ENCODE results near the gene USP12. TPM values are rescaled to one million over a fixed set of nuclear protein-coding genes. Genes with fewer than 3 reads are reported as not detected.
"Not testable (repeated sequence)": the region's sequence is repeated elsewhere in the genome, so short reads cannot be mapped to it uniquely, and the experiment has no call there.

Gene USP12
- total RNA-seq, 5 donors from 2014 or later (not counting 1 experiment from before 2014, with no cell fraction given) = 20.9 to 43.6 (median 21.8) TPM

DNA sequence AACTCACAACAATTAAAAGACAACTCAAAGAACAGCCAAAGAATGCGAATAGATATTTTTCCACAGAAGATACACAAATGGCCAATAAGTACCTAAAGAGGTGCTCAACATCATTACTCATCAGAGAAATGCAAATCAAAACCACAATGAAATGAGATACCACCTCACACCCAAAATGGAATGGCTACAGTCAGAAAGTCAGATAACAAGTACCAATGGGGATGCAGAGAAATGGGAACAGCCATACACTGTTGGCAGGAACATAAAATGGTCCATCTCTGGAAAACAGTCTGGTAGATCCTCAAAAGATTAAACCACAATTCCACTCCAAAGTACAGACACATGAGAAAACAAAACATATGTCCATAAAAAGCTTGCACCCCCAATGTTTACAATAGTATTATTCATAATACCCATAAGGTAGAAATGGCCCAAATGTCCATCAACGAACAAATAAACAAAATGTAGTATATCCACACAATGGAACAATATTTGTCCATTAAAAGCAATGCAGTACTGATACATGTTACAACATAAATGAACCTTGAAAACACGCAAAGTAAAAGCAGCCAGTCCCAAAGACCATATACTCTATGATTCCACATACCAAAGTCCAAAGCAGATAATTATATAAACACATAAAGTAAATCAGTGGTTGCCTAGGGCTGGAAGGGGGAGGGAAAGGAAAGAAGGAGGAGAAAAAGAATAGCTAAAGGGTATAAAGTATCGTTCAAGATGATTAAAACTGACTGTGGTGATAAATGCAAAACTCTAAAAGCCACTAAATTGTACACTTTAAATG, 19.6 kb downstream of the USP12 start:
- WGBS (ENCODE audit: insufficient coverage) = 71% methylated on average over 2 of the region's 4 CpGs

DNA sequence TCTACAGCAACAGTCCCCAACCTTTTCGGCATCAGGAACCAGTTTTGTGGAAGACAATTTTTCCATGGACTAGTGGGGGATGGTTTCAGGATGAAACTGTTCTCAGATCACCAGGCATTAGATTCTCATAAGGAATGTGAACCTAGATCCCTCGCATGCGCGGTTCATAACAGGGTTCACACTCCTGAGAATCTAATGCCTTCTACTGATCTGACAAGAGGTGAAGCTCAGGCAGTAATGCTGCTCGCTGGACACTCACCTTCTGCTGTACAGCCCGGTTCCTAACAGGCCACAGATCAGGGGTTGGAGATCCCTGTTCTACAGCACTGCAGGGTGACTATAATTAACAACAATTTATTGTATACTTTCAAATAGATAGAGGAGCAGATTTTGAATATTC, 21.9 kb downstream of the USP12 start:
- no peaks in the 10 kb centered on the region for H3K36me3 ChIP-seq (ENCODE audit: control insufficient read depth in 2 of 2, extremely low read depth in 1 of 2, insufficient read depth in 1 of 2, low read length in 1 of 2)
- no peak overlapping the region for H3K4me3 ChIP-seq (ENCODE audit: control insufficient read depth in 1 of 2, extremely low read depth in 1 of 2, low read length in 1 of 2)
- Mint-ChIP-seq H3K27ac (peak overlapping the region in 1 of 2 donors; percentile 27), H3K36me3 (peaks cover 23% of the 10 kb centered on the region), H3K4me3 (no peak overlapping the region), H3K27me3 (no peaks in the 10 kb centered on the region), H3K4me1 (peaks cover 79 to 84% (median 79%) of the 10 kb centered on the region in 3 donors), H3K9me3 (no peaks in the 10 kb centered on the region)
- H3K27me3 ChIP-seq (replicated peaks in 1 of 2; ENCODE audit: control insufficient read depth in 2 of 2, extremely low read depth in 1 of 2, insufficient read depth in 2 of 2, low read length in 1 of 2) = no peaks in the 10 kb centered on the region
- H3K9me3 ChIP-seq = no peaks in the 10 kb centered on the region
- H3K4me1 ChIP-seq (ENCODE audit: control insufficient read depth in 1 of 2, extremely low read depth in 1 of 2, insufficient read depth in 2 of 2, low read length in 2 of 2) = peaks cover 4 to 8% of the 10 kb centered on the region in 2 experiments
- no peak overlapping the region for H3K27ac ChIP-seq (ENCODE audit: low read length)
- no peak for ATAC-seq (replicated peaks in 1 of 4)
- CTCF ChIA-PET = interaction anchor here in 1 of 2 donors (0.5 kb wide), 1 partner anchor 189 kb away, joined by 4 read pairs; no protein-coding TSS in a partner anchor
- 100% methylated on average over 1 of the region's 6 CpGs for whole genome bisulfite sequencing (ENCODE audit: insufficient coverage)
- POLR2A ChIA-PET = interaction anchor here in 1 of 2 donors (1.0 kb wide), 1 partner anchor 16 kb away, joined by 3 read pairs; no protein-coding TSS in a partner anchor
- DNase-seq = no peak

More for the DNA sequence above, 19.6 kb downstream of the USP12 start:
- H3K4me3 Mint-ChIP-seq = peak overlapping the region in 1 of 3 donors; percentile 15
- DNase-seq (no peak), ATAC-seq (replicated peaks in 1 of 4) (no peak)
- POLR2A ChIA-PET = interaction anchor here in 1 of 2 donors (0.6 kb wide), 1 partner anchor 45 kb away, joined by 3 read pairs; no protein-coding TSS in a partner anchor
- H3K9me3 Mint-ChIP-seq = peaks cover 0 to 9% (median 5%) of the 10 kb centered on the region in 3 donors
- H3K27me3 Mint-ChIP-seq = no peaks in the 10 kb centered on the region
- H3K4me1 Mint-ChIP-seq = peaks cover 65 to 73% (median 72%) of the 10 kb centered on the region in 3 donors
- no peaks in the 10 kb centered on the region for H3K9me3 ChIP-seq
- H3K36me3 ChIP-seq (ENCODE audit: control insufficient read depth in 2 of 2, extremely low read depth in 1 of 2, insufficient read depth in 1 of 2, low read length in 1 of 2) = no peaks in the 10 kb centered on the region
- peaks cover 4 to 5% of the 10 kb centered on the region in 2 experiments for H3K4me1 ChIP-seq (ENCODE audit: control insufficient read depth in 1 of 2, extremely low read depth in 1 of 2, insufficient read depth in 2 of 2, low read length in 2 of 2)
- H3K27me3 ChIP-seq (replicated peaks in 1 of 2; ENCODE audit: control insufficient read depth in 2 of 2, extremely low read depth in 1 of 2, insufficient read depth in 2 of 2, low read length in 1 of 2) = no peaks in the 10 kb centered on the region
- H3K4me3 ChIP-seq (ENCODE audit: control insufficient read depth in 1 of 2, extremely low read depth in 1 of 2, low read length in 1 of 2) = no peak overlapping the region
- no peak overlapping the region for H3K27ac ChIP-seq (ENCODE audit: low read length)
- H3K36me3 Mint-ChIP-seq = peaks cover 30% of the 10 kb centered on the region
- CTCF ChIA-PET = interaction anchor here in 1 of 2 donors (0.7 kb wide), 1 partner anchor 103 kb away, joined by 5 read pairs; no protein-coding TSS in a partner anchor
- H3K27ac Mint-ChIP-seq = no peak overlapping the region

DNA sequence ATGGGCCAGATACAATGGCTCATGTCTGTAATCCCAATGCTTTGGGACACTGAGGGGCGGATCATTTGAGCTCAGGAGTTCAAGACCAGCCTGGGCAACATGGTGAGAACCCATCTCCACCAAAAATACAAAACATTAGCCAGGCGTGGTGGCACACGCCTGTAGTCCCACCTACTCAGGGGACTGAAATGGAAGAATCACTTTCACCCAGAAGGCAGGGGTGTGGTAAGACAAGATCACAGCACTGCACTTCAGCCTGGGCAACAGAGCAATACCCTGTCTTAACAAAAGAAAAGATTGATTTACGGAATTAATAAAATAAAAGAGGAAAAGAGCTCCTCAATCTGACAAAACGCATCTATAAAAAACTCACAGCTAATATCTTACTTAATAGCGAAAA, 22.7 kb downstream of the USP12 start:
- Histone ChIP-seq H3K27ac (ENCODE audit: low read length) (no peak overlapping the region), H3K9me3 (no peaks in the 10 kb centered on the region), H3K4me1 (ENCODE audit: control insufficient read depth in 1 of 2, extremely low read depth in 1 of 2, insufficient read depth in 2 of 2, low read length in 2 of 2) (peaks cover 4 to 8% of the 10 kb centered on the region in 2 experiments), H3K4me3 (ENCODE audit: control insufficient read depth in 1 of 2, extremely low read depth in 1 of 2, low read length in 1 of 2) (no peak overlapping the region), H3K27me3 (replicated peaks in 1 of 2; ENCODE audit: control insufficient read depth in 2 of 2, extremely low read depth in 1 of 2, insufficient read depth in 2 of 2, low read length in 1 of 2) (no peaks in the 10 kb centered on the region), H3K36me3 (ENCODE audit: control insufficient read depth in 2 of 2, extremely low read depth in 1 of 2, insufficient read depth in 1 of 2, low read length in 1 of 2) (no peaks in the 10 kb centered on the region)
- WGBS (ENCODE audit: insufficient coverage) = no CpG with 5 or more reads among the region's 6 CpGs
- no peak overlapping the region for H3K27ac Mint-ChIP-seq
- peaks cover 73 to 77% (median 76%) of the 10 kb centered on the region in 3 donors for H3K4me1 Mint-ChIP-seq
- H3K4me3 Mint-ChIP-seq = no peak overlapping the region
- POLR2A ChIA-PET = interaction anchor here in 1 of 2 donors (1.0 kb wide), 1 partner anchor 17 kb away, joined by 3 read pairs; no protein-coding TSS in a partner anchor
- H3K36me3 Mint-ChIP-seq = peaks cover 17% of the 10 kb centered on the region
- no peak for ATAC-seq (replicated peaks in 1 of 4)
- DNase-seq = no peak
- no peaks in the 10 kb centered on the region for H3K9me3 Mint-ChIP-seq
- no peaks in the 10 kb centered on the region for H3K27me3 Mint-ChIP-seq
- CTCF ChIA-PET = no interaction called here

DNA sequence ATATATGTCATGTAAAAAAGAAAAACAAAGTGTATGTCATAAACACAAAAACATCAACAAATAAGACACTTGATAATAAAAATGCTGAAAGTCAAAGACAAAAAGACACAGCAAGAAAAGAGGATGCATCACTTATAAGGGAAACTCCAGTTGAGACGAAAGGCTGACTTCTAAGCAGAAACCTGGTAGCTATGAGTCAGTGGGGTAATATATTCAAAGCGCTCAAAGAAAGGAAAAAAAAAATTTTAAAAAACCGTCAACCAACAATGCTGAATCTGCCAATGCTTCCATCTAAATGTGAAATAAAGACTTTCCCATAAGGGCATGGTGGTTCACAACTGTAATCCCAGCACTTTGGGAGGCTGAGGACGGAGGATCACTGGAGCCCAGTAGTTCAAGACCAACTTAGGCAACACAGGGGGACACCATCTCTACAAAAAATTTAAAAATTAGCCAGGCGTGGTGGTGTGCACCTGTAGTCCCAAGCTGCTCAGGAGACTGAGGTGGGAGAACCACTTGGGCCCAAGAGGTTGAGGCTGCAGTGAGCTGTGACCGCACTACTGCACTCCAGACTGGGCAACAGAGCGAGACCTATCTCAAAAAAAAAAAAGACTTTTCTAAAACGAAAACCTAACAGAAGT, 24.0 kb downstream of the USP12 start:
- peak overlapping the region; percentile 52 to 55 for H3K27ac Mint-ChIP-seq
- Histone ChIP-seq H3K4me1 (ENCODE audit: control insufficient read depth in 1 of 2, extremely low read depth in 1 of 2, insufficient read depth in 2 of 2, low read length in 2 of 2) (peaks cover 4 to 8% of the 10 kb centered on the region in 2 experiments), H3K27me3 (replicated peaks in 1 of 2; ENCODE audit: control insufficient read depth in 2 of 2, extremely low read depth in 1 of 2, insufficient read depth in 2 of 2, low read length in 1 of 2) (no peaks in the 10 kb centered on the region), H3K27ac (ENCODE audit: low read length) (no peak overlapping the region), H3K36me3 (ENCODE audit: control insufficient read depth in 2 of 2, extremely low read depth in 1 of 2, insufficient read depth in 1 of 2, low read length in 1 of 2) (no peaks in the 10 kb centered on the region), H3K4me3 (ENCODE audit: control insufficient read depth in 1 of 2, extremely low read depth in 1 of 2, low read length in 1 of 2) (no peak overlapping the region), H3K9me3 (no peaks in the 10 kb centered on the region)
- no peaks in the 10 kb centered on the region for H3K27me3 Mint-ChIP-seq
- peak; percentile 48 to 79 (median 69) for ATAC-seq (replicated peaks in 1 of 4)
- ChIA-PET CTCF (no interaction called here), POLR2A (interaction anchor here in 1 of 2 donors (0.5 kb wide), 1 partner anchor 29 kb away, joined by 3 read pairs; no protein-coding TSS in a partner anchor)
- WGBS (ENCODE audit: insufficient coverage) = no CpG with 5 or more reads among the region's 8 CpGs
- H3K36me3 Mint-ChIP-seq = peaks cover 20% of the 10 kb centered on the region
- H3K9me3 Mint-ChIP-seq = no peaks in the 10 kb centered on the region
- peak overlapping the region in 1 of 3 donors; percentile 37 for H3K4me3 Mint-ChIP-seq
- DNase-seq = peak in 1 of 35 experiments; percentile 49
- peaks cover 71 to 81% (median 77%) of the 10 kb centered on the region in 3 donors for H3K4me1 Mint-ChIP-seq

DNA sequence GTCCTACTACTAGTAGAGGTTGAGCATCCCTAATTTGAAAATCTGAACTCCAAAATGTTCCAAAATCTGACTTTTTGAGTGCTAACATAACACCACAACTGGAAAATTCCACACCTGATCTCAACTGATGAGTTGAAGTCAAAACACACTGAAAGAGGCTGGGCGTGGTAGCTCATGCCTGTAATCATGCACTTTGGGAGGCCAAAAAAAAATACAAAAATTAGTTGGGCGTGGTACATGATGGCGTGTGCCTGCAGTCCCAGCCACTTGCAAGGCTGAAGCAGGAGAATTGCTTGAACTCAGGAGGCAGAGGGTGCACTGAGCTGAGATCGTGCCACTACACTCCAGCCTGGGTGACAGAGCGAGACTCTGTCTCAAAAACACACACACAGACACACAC, 29.9 kb downstream of the USP12 start:
- DNase-seq = no peak
- Mint-ChIP-seq H3K9me3 (peaks cover 0 to 4% (median 3%) of the 10 kb centered on the region in 3 donors), H3K4me3 (no peak overlapping the region), H3K27me3 (no peaks in the 10 kb centered on the region), H3K27ac (no peak overlapping the region), H3K4me1 (peaks cover 60 to 64% (median 64%) of the 10 kb centered on the region in 3 donors), H3K36me3 (peaks cover 37% of the 10 kb centered on the region)
- no peak for ATAC-seq (replicated peaks in 1 of 4)
- H3K4me1 ChIP-seq (ENCODE audit: control insufficient read depth in 1 of 2, extremely low read depth in 1 of 2, insufficient read depth in 2 of 2, low read length in 2 of 2) = peaks cover 0 to under 1% of the 10 kb centered on the region in 2 experiments
- ChIA-PET POLR2A (no interaction called here), CTCF (no interaction called here)
- H3K27me3 ChIP-seq (replicated peaks in 1 of 2; ENCODE audit: control insufficient read depth in 2 of 2, extremely low read depth in 1 of 2, insufficient read depth in 2 of 2, low read length in 1 of 2) = no peaks in the 10 kb centered on the region
- H3K36me3 ChIP-seq (ENCODE audit: control insufficient read depth in 2 of 2, extremely low read depth in 1 of 2, insufficient read depth in 1 of 2, low read length in 1 of 2) = no peaks in the 10 kb centered on the region
- no peak overlapping the region for H3K27ac ChIP-seq (ENCODE audit: low read length)
- peaks cover 5% of the 10 kb centered on the region for H3K9me3 ChIP-seq
- no peak overlapping the region for H3K4me3 ChIP-seq (ENCODE audit: control insufficient read depth in 1 of 2, extremely low read depth in 1 of 2, low read length in 1 of 2)
- WGBS (ENCODE audit: insufficient coverage) = 96% methylated on average over 3 of the region's 5 CpGs

DNA sequence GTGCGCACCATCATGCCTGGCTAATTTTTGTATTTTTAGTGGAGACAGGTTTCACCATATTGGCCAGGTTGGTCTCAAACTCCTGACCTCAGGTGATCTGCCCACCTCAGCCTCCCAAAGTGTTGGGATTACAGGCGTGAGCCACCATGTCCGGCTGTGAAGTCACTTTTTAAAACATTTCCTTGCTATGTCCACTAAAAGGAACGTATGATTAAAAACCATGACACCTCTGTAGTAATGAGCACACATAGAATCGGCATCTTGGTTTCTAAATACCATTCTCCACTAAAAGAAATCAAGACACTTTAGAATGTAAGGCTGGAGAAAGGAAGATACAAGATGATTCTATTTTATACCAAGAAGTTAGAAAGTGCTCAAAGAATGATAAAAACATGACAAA, 30.5 kb downstream of the USP12 start:
- H3K27ac Mint-ChIP-seq; H3K9me3 ChIP-seq; H3K9me3 Mint-ChIP-seq; H3K27ac ChIP-seq (ENCODE audit: low read length); H3K4me1 ChIP-seq (ENCODE audit: control insufficient read depth in 1 of 2, extremely low read depth in 1 of 2, insufficient read depth in 2 of 2, low read length in 2 of 2); H3K36me3 ChIP-seq (ENCODE audit: control insufficient read depth in 2 of 2, extremely low read depth in 1 of 2, insufficient read depth in 1 of 2, low read length in 1 of 2); H3K4me3 ChIP-seq (ENCODE audit: control insufficient read depth in 1 of 2, extremely low read depth in 1 of 2, low read length in 1 of 2); H3K4me3 Mint-ChIP-seq; H3K27me3 ChIP-seq (replicated peaks in 1 of 2; ENCODE audit: control insufficient read depth in 2 of 2, extremely low read depth in 1 of 2, insufficient read depth in 2 of 2, low read length in 1 of 2); DNase-seq; ATAC-seq (replicated peaks in 1 of 4); H3K27me3 Mint-ChIP-seq: not testable (repeated sequence)
- POLR2A ChIA-PET = interaction anchor here in 1 of 2 donors (1.3 kb wide), 1 partner anchor 13 kb away, joined by 6 read pairs; no protein-coding TSS in a partner anchor
- WGBS (ENCODE audit: insufficient coverage) = no CpG with 5 or more reads among the region's 5 CpGs
- peaks cover 37% of the 10 kb centered on the region for H3K36me3 Mint-ChIP-seq
- CTCF ChIA-PET = interaction anchor here in 1 of 2 donors (0.7 to 1.7 kb wide), 2 partner anchors 13 to 304 kb away, joined by 4 to 9 read pairs; no protein-coding TSS in a partner anchor
- peaks cover 59 to 61% (median 61%) of the 10 kb centered on the region in 3 donors for H3K4me1 Mint-ChIP-seq
